DMS153 treated with DMSO at 0.1 percent for 48 hours (cell line): ENCODE measurements around the gene PLCE1.
"Not testable (repeated sequence)": the region's sequence is repeated elsewhere in the genome, so short reads cannot be mapped to it uniquely, and the experiment has no call there.

Source experiments
- DNase-seq: peaks from one replicate; lab custom pipeline; 2025; ENCODE audit not compliant: unreplicated experiment; lab: John Stamatoyannopoulos, UW

The PLCE1 gene

GRCh38 chr10:93993782-93994437, at the start of gene PLCE1:
TSS of gene PLCE1 (plus strand) at chr10:93993931. CDS start at chr10:94031047, 37,116 bp downstream.
- DNase-seq: peak; percentile 24

GRCh38 chr10:93945819-93946218, 47.9 kb upstream of the PLCE1 start:
- no peak for DNase-seq

GRCh38 chr10:93947055-93947454, 46.7 kb upstream of the PLCE1 start:
- DNase-seq: no peak

GRCh38 chr10:93947524-93947923, 46.2 kb upstream of the PLCE1 start:
- DNase-seq: no peak

- DNase-seq: no peak
Observed at GRCh38 chr10:93951905-93952304, 41.8 kb upstream of the PLCE1 start.

- DNase-seq: no peak
Observed at GRCh38 chr10:93954299-93954698, 39.4 kb upstream of the PLCE1 start.

GRCh38 chr10:93954726-93955363, 38.9 kb upstream of the PLCE1 start:
- no peak for DNase-seq

- no peak for DNase-seq
Observed at GRCh38 chr10:93958834-93959233, 34.9 kb upstream of the PLCE1 start.

GRCh38 chr10:93960988-93961387, 32.7 kb upstream of the PLCE1 start:
- DNase-seq: not testable (repeated sequence)

GRCh38 chr10:93962973-93963372, 30.8 kb upstream of the PLCE1 start:
- DNase-seq: no peak

GRCh38 chr10:93963434-93963833, 30.3 kb upstream of the PLCE1 start:
- no peak for DNase-seq

- no peak for DNase-seq
Observed at GRCh38 chr10:93965911-93966310, 27.8 kb upstream of the PLCE1 start.

GRCh38 chr10:93967756-93968155, 26.0 kb upstream of the PLCE1 start:
- DNase-seq: no peak

- no peak for DNase-seq
Observed at GRCh38 chr10:93968540-93968945, 25.2 kb upstream of the PLCE1 start.

GRCh38 chr10:93970433-93971010, 23.2 kb upstream of the PLCE1 start:
- not testable (repeated sequence) for DNase-seq

- no peak for DNase-seq
Observed at GRCh38 chr10:93973748-93974445, 19.8 kb upstream of the PLCE1 start.

- no peak for DNase-seq
Observed at GRCh38 chr10:93977442-93977841, 16.3 kb upstream of the PLCE1 start.

- DNase-seq: no peak
Observed at GRCh38 chr10:93980486-93980885, 13.2 kb upstream of the PLCE1 start.

GRCh38 chr10:93991114-93991513, 2.6 kb upstream of the PLCE1 start:
- no peak for DNase-seq

GRCh38 chr10:93991596-93992284, 2.0 kb upstream of the PLCE1 start:
- DNase-seq: no peak

GRCh38 chr10:93992400-93993030, 1.2 kb upstream of the PLCE1 start:
- no peak for DNase-seq
